CD4-positive, alpha-beta T cell treated with Interleukin-17A for 1 hour (primary cell): ENCODE results near the gene CETN3.

ENCODE experiments used
- DNase-seq: peaks from one replicate; pipeline ENCODE4 v3.0.0-alpha.2; 2020

The CETN3 gene

GRCh38 chr5:90409318-90410177 lies at the start of gene CETN3:
CETN3 (minus strand) TSS chr5:90409756; CDS start chr5:90409661, 95 bp downstream.
- peak; percentile 96 for DNase-seq

- no peak for DNase-seq
Measured at GRCh38 chr5:90446961-90447360, 37.4 kb upstream of the CETN3 start.

DNA sequence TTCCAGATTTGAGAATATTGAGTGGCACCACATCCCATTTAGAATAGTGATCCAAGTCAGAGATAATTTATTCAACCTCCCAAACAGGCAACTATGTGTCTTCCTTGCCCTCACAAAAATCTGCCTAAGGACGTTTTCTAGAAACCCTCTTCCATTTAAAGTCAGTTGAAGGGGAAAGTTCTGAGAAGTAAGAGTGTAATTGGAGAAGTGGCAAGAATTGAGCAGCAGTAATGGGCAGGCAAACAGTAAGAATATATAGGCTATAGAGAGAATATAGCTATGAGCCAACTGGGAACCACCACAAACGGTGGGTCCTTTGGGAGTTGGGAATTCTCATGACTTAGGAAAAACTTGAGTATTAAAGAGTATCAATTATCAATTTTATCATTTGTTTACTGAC lies 31.1 kb upstream of the CETN3 start:
- DNase-seq, result no peak

DNA sequence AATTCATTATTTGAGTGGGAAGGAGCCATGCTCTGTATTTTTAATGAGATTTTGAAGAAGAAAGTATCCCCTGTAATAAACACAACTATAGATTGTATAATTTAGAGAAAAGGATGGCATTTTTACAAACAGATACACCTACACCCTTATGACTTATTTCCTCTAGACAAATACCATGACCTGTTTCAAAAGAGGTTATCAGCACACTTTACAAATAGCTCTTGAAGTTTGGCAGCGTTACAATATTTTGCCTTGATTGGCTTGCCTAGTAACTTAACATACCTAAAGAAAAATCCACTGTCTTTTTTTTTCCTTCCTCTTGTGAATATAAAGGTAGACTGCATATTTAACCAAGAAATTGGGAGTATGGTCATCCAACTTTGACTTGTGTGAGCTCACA lies 28.5 kb upstream of the CETN3 start:
- no peak for DNase-seq

GRCh38 chr5:90437663-90438062 lies 28.1 kb upstream of the CETN3 start:
- no peak for DNase-seq

DNA sequence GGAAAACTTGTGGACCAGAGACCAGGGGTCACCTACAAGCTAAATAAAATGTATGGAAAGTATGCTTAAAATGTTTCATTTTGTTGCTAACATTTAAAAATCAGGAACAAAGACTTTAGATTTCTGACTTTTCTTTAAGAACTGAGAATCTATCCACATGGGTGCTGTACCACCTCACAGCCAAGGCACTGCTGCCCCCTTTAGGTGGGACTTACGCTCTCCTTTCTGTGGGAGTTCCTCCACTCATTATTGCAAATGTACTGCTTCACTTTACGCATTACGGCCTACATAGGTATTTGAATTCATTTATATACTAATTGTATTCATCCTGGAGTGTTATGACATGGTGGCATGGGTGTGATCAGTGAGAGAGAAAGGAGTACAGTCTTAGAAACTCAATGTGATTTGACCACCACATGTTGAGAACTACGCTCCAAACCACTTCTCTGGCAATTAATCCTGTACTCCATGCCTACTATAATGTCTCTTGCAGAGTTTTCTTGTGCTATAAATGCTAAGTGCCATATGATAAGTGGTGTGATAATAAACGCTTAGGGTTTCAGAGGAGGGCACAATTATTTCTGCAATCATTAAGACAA lies 24.7 kb upstream of the CETN3 start:
- DNase-seq, result peak; percentile 50

DNA sequence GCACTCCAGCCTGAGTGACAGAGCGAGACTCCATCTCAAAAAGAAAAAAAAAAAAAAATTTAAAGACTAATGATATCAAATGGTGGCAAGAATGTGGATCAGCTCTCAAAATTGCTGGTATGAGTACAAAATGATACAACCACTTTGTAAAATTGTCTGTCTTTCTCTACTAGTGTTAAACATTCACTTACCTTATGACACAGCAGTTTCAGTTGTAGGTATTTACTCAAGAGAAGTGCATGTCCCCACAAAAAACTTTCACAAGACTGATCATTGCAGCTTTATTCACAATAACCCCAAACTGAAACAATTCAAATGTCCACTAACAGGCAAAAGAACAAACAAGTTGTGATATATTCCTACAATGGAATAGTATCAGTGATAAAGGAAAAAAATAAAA lies 14.7 kb upstream of the CETN3 start:
- DNase-seq, result no peak

- DNase-seq, result no peak
Measured at GRCh38 chr5:90421136-90421535, 11.6 kb upstream of the CETN3 start.

GRCh38 chr5:90418214-90418613 lies 8.7 kb upstream of the CETN3 start:
- no peak for DNase-seq

DNA sequence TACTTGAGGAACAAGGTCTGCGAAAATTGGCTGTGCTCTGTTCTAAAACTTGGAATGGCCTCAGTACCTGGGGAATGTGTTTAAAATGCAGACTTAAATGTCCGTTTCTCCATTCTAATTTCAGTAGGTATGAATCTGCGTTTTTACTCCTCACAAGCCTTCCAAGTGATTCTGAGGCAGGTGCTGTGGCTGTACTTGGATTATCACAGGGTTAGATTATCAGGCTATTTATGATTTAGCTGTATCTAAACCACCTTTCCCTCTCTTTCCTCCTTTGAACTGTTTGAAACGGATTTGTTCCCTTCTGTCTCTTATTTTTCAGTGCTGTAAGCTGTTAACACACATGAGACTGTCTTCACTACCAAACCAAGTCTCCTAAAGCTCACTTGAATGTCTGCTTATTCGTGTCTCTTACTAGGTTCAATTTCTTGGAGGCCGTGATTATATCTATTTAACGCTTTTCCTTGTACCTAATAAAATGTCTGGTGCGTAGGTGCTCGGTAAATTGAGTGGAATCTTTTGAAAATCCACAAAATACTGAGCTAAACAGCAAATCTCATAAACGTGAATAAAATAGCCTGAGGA lies 714 bp upstream of the CETN3 start:
- peak; percentile 19 for DNase-seq

DNA sequence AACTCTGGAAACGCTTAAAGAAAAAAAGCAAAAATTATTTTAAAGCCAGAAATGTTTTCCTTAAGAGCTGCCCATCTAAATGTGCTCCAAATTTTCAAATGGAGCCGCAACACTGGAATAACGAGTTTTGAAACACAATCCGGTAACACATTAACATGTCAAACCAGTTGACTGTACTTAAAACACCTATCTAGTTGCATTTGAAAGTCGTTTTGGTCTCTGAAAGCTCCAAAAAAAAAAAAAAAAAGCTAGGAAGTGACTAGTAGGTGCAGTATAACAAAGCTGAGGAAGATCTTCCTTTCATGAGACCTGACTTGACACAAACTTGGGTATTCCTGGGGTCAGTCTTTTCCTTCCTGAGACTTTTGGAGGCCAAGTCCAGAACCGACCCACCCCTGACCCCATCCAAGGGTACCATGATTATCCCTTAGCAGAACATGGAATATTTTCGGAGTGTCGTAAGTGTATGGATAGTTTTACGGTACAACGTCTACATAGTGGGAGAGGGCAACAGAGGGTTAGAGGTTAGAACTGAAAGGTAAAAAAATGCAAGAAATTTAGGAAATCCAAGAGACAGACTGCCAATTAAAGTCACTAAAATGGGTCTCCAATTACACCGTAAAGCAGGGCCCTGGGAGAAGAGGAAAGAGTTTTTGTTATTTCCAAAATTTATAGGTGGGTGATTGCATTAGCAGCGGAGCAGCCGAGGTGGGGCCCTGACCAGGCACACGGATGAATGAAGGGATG lies 812 bp downstream of the CETN3 start:
- no peak for DNase-seq

DNA sequence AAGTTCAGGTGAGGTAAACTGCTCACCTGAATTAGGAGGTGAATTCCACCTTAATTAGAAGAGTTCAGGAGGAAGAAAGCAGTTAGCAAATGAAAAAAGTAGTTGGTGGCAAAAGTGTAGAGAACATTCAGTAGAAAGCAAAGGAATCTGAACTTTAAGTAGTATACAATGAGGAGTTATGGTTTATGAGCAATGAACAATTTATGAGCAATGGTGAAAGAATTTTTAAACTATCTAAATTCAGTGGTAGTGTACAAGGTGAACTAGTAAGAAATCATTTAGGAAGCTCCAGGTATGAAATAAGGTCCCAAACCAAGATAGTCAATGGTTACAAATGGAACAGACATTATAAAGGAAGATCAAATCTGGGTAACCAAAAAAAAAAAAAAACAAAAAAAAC lies 3.1 kb downstream of the CETN3 start:
- no peak for DNase-seq

DNA sequence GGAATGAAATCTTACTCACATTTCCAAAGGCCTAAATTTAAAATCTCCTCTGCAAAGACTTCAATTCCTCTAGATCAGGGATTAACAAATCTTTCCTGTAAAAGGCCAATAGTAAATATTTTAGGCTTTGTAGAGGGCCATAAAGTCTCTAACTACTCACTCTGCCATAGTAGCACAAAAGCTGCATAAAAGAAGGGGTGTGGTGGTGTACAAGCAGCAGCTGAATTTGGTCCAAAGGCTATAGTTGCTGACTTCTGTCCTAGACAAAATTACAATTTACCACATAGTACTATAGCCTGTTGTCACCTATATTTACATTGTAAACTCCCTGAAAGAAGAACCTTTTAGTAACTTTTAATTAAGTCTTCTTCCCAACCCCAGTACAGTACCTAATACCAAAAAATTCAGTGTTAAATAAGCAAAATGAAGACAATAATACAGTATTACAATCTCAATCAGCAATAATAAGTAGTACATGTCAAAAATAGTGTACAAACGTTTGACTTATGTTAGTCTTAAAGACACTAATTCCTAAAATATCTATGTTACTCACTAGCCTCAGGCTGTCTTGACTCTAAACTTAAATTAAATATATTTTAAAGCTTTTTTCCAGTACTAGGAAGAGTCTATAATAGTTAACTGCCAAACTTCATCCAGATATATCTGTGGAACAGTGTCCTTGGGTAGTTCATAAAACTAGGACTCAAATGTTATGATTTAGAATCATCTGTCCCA lies 6.9 kb downstream of the CETN3 start:
- no peak for DNase-seq

DNA sequence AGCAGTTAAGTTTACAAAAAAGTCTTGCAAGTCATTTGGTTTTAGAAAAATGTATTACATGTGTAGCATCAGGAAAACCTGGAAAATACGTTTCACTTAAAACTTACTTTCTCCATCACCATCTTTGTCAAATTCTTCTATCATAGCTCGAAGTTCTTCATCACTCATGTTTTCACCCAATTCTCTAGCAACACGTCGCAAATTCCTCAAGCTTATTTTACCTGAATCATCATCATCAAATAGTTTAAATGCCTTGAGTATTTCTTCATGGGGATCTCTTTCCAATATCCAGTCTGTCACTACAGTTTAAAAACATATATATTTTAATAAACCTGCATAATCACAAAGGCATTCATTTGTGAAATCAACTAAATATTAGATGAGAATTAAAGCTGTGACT lies 10.3 kb downstream of the CETN3 start:
- DNase-seq, result no peak

DNA sequence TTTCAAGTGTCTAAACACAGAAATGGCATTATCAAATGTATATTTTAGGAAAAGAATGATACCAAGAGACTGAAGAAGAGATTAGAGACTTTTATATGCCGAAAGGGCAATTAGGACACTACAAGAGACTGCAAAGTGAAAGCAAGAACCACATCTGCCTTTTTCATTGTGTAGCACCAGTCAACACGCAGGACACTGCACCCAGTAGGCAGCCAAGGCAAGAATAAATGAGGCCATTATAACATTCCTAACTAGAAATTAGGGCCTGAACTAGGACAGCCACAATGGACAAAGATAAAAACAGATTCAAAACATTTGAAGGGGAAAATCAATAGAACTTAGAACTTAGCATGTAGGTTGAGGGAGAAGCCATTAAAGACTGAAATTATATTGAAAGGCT lies 10.8 kb downstream of the CETN3 start:
- DNase-seq, result no peak

GRCh38 chr5:90395005-90395404 lies 14.6 kb downstream of the CETN3 start:
- DNase-seq, result no peak

GRCh38 chr5:90390928-90391327 lies 18.6 kb downstream of the CETN3 start:
- no peak for DNase-seq

DNA sequence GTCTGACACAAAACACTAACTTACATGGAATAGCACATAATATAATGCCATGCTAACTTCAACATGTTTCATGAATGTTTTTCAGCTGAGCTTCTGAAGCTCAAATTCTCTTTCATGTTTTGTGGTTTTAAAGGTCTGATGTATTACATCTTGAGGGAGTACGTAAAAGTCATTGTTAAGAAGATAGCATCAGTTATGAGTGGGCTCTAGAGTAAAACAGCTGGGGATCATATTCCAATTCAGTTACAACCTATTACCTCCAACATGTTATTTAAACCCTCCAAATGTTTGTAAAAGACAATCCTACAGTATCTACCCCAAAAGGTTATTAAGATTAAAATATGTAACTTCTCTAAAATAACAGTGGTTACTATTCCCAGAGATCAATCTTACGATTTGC lies 19.2 kb downstream of the CETN3 start:
- no peak for DNase-seq

DNA sequence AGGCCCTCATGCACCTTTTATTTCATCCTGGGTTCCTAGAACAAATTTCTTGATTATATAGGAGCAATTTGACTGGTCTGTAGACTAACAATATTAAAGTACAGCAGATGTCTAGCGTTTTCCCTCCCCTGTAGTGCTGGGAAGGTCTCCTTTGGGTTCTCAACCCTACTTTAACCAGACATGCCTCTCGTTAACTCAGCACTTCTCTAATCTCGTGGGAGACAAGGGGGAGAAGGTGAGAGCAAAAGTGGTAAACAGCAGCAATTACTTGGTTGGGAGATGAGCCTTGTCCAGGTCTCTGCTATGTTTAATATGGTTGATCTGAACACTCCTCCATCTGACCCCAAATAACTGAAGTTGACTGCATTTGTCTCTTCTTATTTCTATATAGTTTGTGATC lies 22.0 kb downstream of the CETN3 start:
- no peak for DNase-seq

DNA sequence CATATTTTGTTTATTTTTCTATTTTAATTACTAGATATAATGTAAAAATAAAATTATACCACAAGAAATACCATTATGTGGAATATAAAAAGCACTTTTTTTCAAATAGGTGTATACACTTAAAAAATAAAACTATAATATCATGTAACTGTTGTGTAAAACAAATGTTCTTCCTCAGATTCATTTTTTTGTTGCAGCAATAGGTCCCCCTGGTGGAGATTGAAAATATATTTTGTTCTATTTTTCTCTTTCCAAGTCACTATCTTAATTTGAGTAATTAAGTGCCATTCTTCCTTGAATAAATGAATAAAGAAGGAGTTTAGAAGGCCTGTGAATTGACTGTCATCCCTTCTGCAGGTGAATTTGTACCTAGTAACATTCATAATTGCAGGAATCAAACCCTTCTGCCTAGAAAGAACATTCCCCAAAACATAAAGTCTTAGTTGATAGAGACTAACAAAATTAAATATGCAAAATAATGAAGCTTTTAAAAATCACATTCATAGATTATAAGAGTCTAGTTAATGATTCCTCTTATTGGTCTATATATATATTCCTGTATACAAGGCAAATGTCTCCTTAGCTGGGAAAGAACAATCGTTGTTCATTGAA lies 23.4 kb downstream of the CETN3 start:
- peak; percentile 18 for DNase-seq

GRCh38 chr5:90384389-90384788 lies 25.2 kb downstream of the CETN3 start:
- DNase-seq, result no peak

- DNase-seq, result no peak
Measured at GRCh38 chr5:90383903-90384302, 25.7 kb downstream of the CETN3 start.
